Measurements from ENCODE around the gene TPCN2.

- TF ChIP-seq ETS1 (conservative IDR thresholded peaks at IDR 0.05; ENCODE audit: control insufficient read depth, low read depth, low read length) (no peak), DPF2 (IDR thresholded peaks at IDR 0.05) (no peak), MAFG (tag; conservative IDR thresholded peaks at IDR 0.05) (no peak), CREB1 (IDR thresholded peaks at IDR 0.05) (no peak), CREB1 (CRISPR knock-in tag; IDR thresholded peaks at IDR 0.05) (no peak)
Measured at GRCh38 chr11:69110451-69110850, 61.7 kb downstream of the TPCN2 start.

Measured in K562 (cell line).